Skin of body (tissue), 2 donors: ENCODE data around the gene CCDC27. TPM values are rescaled to one million over a fixed set of nuclear protein-coding genes. Genes with fewer than 3 reads are reported as not detected.

Experiments used
- DNase-seq: peaks from one replicate; lab custom pipeline; 2025; lab: John Stamatoyannopoulos, UW
- total RNA-seq: library from RNA; depleted of rRNA; stranded (reverse); fragments of >200 nt; gene quantifications from one replicate; pipeline ENCODE4 v1.2.3, GENCODE V29; 2014

Gene CCDC27
- total RNA-seq, result not detected

DNA sequence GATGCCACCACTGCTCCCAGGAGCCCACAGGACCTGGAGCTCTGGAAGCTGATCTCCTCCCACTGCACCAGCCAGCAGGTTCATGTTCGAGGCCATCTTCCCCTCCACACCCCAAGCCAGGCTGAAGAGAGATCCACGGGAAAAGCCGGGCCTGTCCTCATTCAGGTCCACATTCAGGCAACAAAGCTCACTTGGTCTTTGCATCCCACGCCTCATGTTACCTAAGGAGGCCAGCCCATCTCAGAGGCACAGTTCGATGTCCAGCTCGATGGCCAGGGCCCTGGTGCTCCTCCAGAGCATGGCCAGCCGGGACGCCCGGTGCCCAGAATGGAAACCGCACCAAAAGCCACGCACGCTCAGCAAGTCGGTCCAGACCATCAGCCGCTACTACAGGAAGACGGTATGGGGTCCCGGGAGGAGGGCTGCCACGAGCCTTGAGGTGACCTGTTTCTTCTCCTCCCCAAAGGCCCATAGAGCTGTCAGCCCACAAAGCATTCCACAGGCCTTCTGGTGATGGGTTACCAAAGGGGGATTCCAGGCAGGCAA lies at the start of gene CCDC27:
TSS of gene CCDC27 (plus strand) at position 51 of the 546 bp plus-strand sequence. CDS start at position 83, 32 bp downstream.
- no peak for DNase-seq

DNA sequence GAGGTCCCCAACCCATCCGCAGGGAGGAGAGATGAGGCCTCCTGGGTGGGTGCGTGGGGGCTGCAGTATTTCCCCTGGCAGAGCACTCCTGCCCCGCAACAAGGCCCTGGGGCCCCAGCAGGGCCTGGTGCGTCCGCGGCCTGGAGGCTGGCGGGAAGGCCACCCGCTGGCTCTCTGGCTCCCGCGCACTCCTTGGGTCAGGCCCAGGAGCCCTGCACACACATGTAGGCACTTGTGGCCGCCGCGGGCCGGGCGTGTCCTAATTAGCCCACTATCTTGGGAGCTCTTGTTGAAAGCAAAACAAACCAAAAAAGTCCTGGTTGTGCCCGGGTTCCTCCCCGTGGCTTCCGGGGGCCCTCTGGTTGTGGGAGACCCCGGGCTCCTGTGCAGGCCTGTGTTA lies 49.7 kb upstream of the CCDC27 start:
- DNase-seq, result no peak

DNA sequence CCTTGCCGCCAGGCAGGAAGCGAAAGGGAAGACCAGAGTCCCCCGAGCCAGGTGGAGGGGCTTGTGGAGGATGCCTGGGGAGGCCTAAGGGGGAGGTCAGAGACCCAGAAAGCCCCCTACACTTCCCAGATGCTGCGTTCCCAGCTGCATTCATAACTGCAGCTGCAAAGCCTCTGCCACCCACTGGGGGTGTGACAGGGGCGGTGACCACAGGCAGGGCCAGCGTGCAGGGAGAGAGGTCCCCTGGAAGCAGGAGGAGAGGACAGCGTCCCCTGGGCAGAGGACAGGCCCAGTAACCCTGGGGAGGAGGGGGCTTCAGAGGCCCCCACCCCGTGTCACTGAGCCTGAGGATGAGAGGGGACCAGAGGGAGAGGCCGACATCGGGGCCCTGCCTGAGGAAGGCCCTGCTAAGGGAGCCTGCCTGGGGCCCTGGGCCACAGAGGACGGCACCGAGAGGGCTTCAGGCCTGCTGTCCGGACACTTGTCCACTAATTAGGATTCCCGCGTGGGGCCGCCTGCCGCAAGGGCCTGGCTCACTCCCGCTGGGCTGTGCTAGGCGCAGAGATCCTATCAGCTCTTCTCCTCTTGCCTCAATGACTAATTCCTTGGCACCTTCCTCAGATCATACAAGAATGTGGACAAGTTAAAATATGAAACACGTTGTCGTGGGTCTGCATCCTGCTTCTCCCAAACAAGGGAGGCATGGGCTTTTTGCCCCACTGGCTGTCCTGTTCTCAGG lies 49.1 kb upstream of the CCDC27 start:
- DNase-seq, result no peak

DNA sequence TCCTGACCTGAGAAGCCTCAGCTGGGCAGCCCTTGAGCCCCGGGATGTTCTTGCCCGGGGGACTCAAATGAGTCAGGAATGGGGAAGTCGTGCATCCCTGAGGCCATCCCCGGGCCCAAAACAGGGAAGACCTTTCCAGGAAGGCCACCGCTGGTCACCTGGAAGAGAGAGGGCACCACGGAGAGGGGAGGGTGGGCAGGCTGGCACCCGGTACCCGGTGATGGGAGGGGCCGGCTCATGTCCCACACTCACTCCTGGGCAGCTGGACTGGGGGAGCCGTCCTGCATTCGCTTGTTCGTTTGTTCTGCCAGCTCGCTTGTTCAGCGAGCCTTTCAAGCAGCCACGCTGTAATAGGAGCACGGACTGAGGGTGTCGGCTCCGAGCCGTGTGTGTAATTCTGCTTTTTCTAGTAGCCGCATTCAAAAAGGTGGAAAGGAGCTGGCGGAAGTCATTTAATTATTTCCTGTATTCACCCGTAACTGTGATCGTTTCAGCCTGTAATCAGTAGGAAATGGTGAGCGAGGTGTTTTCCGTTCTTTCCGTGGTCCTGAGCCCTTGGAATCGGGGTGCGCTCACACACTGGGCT lies 48.4 kb upstream of the CCDC27 start:
- no peak for DNase-seq

DNA sequence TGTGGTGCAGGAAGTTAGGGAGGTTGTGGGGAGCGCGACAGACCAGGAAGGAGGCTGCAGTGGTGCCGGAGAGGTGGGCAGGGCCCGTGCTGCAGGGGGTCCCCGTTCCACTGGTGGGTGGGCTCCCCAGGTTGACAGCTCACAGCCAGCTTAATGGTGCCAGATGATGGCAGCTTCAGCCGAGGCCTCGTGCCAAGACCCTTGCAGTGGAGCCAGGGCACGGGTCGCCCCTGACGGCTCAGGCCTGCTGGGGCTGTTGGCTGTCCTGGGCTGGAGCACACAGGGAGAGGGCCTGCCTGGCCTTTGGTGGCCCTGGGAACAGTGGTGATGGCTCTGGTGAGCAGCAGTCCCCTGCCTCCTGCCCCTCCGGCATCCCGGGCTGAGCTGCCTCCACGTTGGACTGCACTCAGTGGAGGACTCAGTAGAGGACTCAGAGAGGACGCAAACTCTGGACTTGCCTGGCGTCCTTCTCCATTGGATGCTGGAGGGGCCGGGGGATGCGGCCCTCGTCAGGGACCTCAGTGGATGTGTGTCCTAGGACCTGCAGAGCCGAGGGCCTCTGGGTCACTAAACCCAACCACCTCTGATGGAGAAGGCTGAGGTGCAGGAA lies 46.8 kb upstream of the CCDC27 start:
- no peak for DNase-seq

DNA sequence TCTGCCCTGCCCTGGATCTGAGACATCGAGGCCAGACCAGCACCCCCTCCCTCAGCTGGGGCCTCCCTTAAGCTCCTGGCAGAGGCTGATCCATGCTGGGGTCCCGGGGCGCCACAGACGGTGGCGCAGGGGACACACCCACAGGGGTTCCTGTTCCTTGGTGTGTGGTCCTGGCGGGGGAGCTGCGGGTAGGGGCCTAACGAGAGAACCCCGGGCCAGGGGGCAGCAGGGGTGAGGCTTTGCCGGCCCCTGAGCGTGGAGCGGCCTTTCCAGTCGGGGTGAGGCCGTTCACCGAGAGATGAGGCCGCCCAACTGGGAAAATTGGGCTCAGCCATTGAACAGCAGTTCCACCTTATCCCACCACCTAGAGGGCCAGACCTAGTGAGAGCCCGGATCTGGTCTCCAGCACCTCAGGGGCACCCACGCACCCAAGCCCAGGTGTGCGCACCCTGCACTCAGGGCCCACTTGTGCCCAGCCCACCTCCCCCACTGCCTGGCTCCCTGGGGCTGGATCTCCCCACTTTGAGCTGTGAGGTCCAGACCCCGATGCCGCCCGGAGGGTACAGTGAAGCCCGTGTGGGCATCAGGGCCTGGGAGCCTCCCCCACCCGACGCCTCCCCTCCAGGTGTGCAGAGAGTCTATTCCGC lies 45.5 kb upstream of the CCDC27 start:
- DNase-seq, result no peak

DNA sequence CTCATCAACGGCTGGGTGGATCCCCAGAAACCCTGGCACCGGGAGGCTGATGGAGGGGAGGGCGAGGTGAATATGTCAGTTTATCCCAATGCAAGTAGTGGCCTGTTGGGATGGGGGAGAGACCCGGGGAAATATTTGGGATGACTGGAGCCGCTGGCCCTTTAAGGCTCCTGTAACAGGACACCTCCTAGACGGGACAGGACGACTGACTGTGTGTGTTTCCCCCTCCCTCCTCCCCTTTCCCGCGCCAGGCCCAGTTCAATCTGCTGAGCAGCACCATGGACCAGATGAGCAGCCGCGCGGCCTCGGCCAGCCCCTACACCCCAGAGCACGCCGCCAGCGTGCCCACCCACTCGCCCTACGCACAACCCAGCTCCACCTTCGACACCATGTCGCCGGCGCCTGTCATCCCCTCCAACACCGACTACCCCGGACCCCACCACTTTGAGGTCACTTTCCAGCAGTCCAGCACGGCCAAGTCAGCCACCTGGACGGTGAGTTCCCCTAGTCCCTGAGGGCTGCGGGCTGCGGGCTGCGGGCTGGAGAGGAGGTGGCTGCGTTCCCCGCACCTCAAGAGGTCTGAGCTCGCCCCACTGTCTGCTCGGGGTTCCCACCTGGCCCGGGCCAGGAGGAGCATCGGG lies 44.8 kb upstream of the CCDC27 start:
- DNase-seq, result no peak

DNA sequence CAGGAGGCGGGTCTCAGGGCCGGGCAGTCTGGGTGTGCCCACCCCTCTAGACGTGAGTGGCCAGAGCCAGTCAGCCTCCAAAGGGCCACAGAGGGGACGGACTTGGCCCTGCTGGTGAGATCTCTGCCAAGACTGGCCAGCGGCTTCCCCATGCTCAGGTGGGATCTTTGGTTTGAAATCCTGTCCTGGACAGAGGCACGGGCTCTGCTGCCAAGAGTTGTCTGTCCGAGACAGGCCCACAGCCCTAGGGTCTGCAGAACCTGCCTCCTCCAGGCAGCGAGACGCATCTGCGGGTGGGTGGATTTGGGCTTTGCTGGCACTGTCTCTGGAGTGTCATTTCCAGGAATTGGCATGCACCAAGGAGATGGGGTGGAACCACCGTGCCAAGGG lies 44.3 kb upstream of the CCDC27 start:
- no peak for DNase-seq

DNA sequence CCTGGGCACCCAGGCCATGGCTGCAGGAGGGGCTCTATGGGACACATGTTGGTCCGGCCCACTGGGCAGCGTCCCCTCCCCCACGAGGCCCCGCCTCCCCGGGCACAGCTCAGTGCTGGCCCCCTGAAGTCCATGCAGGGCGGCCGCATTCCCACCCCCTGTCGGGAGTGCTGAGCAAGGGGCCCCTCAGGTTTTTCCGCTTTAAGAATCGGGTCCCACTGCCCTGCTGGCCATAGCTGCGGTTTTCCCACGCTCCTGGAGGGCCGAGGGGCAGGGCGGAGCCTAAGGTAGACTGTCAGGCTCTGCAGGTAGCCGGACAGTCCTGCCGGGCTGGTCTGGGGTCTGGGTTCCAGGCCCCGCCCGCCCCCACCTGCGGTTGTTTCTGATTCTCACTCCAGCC lies 43.5 kb upstream of the CCDC27 start:
- no peak for DNase-seq

DNA sequence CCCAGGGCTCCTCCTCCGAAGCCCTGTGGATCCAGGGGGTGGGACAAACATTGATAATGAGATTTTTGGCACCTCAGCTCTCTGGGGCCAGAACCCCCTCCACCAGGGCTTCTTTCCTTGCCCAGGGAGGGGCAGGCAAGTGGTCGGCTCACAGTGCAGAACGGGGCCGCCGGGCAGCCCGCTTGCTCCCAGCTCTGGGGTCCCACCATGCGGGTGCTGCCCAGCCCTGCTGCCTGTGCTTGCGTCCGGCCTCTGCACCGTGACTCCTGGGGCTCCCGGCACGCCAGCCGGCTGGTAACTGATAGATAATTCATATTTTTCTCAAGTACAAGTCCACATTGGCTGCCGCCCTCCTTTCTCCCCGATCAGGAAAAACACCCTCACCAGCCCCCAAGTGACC lies 42.0 kb upstream of the CCDC27 start:
- DNase-seq, result no peak

DNA sequence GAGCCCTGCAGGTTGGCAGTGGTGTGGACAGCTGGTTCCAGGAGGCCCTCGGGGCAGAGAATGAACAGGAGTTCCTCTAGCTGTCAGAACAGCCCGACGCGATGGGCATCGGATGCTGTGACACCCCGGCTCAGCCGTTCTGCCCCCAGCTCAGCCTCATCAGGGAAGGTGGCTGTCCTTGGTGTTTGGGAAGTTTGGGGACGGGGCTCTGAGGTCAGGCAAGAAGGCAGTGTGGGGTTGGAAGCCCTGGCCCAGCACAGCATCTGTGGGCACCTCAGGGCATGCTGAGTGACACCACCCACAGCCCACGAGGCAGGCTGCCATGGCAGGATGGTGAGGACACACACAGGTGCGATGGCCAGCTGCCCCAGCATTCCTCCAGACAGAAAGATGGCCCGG lies 40.9 kb upstream of the CCDC27 start:
- DNase-seq, result no peak

DNA sequence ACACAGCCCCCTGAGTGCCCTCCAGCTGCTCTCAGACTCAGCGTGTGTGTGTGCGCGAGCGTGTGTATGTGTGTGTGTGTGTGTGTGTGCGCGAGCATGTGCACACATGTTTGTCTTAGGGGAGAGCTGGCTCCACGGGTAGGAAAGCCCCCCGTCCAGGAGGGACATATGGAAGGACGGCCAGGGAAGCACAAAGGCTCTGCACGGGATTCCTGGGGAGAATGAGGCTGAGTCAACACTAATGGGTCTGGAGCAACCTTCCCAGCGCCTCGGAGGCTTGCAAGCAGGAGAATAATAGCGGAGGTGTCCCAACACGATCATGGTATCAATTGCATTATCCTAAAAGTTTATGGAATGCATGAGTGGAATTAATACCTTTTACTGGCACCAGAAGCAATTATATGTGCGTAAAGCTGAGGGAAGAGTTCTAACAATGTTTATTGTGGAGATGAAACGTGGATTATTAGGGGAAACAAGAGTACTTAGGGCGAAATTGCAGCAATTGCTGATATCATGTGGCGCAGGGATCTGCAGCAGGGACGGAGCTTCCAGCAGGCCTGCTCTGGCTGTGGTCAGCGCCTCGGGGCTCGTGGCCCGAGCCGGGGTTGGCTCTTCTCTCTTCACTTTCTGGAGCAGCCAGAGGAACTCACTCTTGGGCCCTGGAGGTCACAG lies 40.3 kb upstream of the CCDC27 start:
- no peak for DNase-seq

DNA sequence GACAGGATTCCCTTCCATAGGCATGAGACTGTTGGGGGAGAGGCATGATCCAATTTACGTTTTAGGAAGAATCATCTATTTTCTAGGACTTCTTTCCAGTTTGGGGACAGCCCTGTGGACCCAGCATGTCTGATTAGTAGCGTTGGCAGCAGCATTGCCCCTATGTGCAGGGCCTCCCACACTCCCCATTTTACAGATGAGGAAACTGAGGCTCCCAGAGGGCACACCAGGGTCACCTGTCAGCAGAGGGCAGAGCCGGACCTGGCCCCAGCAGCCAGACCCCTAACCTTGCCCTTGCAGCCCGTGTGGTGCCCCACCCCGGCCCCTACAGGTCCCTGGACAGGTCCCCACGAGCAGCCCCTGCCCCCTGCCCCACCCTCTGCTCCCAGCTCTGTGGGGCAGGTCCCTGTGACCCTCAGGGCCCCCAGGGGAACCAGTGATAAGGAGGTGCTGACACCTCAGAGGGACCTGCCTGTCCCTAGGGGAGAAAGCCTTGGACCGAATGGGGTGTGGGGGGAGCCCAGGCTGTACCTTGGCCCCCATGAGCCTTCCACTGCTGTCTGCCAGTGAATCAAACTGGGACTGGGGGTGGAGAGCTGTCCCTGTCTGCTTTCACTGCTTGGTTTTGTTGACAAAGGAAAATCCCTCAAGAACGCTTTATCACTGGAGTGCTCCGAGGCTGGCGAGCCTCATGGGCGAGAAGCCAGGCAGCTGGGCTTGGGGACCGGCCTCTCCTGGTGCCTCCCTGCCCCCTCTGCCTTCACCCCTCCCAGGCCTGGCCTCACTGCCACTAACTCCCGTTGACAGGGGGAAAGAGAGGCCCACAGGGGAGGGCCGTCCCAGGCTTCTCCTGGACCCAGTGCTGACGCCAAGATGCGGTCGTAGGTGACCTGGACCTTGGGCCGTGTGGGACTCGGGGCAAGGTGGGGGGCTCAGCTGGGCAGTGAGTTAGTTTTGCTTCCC lies 39.4 kb upstream of the CCDC27 start:
- no peak for DNase-seq

DNA sequence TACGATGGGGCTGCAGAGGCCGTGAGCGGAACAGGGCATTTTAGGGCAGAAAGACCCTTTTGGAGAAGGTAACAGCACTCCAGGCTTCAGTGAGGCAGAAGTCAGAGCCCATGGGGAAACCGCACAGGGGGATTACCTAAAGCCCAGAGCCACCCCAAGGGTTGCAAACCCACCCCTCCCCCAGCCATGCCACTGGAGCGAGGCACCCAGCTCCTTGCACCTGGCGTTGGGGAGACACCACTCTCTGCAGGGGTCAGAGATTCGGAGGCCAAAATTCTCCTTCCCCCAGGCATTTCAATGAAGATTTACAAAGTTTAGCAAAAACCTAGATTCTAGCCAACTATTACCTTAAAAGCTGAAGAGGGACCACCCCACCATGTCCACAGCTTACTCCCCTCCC lies 38.4 kb upstream of the CCDC27 start:
- no peak for DNase-seq

DNA sequence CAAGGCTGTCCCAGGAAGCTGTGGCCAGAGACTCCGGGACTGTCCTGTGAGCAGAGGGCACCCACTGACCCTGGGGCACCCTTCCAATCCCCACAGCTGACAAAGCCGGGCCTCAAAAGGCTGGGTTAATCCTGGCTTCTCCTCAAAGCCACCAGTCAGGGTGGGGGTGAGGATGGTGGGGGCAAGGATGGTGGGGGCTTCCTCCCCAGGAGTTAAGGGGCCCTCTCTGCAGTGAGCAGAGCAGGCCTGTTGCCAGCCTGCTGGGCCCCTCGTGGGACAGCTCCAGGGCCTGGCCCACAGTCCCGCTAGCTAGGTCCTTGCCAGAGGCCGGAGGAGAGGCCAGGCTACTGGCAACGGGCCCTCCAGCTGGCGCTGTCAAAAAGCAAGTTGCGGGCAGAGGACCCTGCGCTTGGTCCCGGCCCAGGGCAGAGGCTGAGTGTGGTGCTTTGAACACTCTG lies 37.9 kb upstream of the CCDC27 start:
- no peak for DNase-seq

DNA sequence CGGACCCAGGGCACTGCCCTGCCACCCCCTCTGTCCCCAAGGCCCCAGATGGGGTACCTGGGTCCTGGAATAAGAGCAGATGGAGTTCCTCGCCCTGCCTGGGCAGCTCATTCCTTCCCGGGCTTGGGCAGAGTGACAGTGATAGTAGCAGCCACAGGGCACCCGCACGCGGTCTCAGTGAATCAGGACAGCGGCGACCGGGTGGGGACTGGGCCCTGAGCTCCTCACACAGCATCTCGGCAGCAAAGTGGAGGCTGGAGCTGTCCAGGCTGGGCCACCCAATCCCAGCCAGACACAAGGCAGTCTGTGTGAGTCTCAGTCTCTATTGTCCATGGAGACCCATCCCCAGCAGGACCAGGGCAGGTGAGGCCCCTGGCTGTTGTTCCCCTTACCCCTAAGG lies 37.4 kb upstream of the CCDC27 start:
- DNase-seq, result no peak

DNA sequence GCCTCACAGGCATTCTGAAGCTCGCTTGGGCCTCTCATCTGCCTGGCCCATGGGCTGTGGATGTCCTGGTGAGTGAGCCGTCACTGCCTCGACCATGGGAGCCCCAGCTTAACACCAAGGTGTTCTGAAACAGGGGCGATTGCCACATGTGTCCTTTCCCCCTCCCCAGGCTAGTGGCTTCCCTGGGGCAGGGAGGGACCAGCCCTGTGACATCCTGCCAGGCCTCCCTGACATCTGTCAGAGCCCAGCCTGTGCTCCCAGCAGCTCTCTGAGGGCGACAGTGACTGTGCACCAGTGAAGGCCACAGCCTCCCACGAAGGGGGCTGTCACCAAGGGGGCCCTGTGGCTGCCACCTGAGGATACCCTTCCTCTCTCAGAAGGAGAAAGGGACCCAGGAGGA lies 35.9 kb upstream of the CCDC27 start:
- no peak for DNase-seq

DNA sequence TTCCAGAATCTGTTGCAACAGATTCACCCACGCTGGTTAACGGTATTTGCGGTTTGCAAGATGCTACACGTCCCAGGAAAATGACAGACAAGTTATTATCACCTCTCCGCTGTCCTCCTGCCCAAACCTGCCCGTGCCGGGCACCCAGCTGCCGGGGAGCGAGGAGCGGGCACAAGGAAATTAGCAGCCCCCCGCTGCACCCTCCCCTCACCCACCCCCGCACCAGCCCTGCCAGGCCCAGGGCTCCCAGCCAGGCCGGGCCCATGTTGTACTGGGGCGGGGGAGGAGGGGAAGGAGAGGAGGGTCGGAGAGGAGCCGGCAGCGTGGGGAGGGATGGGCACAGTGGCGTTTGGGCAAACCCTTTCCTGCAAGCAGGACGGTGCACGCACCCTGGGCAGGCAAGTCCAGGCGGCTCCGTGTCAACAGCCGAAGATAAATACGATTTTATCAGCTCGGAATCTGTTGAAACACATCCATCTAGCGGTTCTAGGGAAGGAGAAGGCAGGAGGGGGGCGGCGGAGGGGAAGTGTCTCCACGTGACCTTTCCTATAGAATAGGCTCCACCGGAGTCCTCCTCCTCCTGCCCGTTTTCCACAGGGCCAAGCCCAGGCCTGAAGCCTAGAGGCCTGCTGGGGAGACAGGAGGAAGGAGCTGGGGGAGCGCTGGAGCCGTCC lies 35.1 kb upstream of the CCDC27 start:
- no peak for DNase-seq
